Ammon's horn (tissue), 1 donor: ENCODE data around the gene PTPRA.
"Not testable (repeated sequence)": the region's sequence is repeated elsewhere in the genome, so short reads cannot be mapped to it uniquely, and the experiment has no call there.

Experiments
- DNase-seq: peaks from one replicate; pipeline ENCODE4 v3.0.0-alpha.2; 2016; ENCODE audit warnings: low spot score

Gene PTPRA

DNA sequence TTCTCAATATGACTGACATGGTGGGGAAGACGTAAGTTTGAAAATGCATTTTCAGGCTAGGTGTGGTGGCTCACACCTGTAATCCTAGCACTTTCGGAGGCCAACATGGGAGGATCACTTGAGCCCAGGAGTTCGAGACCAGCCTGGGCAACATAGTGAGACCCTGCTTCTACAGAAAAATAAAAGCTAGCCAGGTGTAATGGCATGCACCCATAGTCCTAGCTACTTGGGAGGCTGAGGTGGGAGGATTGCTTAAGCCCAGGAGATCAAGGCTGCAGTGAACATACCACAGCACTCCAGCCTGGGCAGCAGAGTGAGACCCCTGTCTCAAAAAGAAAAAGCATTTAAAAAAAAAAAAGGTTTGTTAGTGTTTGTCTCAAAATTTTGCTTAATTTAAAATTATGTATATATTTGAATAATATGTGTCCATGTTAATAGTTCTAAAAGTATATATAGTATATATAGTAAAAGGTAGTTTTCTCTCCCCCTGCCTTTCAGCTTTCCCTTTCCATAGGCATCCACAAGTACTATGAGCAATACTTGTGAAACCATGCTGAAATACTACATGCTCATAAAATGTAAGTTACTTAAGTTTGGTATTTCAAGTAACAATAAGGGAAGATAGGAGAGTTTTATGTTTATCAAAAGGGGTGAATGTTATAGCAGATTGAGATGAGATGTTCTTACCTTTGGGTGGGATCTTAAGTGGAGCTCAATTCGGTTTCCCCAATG lies 15.1 kb downstream of the PTPRA start:
- no peak for DNase-seq

- DNase-seq: no peak
These were observed 15.9 kb downstream of the PTPRA start for GRCh38 chr20:2889209-2889608.

DNA sequence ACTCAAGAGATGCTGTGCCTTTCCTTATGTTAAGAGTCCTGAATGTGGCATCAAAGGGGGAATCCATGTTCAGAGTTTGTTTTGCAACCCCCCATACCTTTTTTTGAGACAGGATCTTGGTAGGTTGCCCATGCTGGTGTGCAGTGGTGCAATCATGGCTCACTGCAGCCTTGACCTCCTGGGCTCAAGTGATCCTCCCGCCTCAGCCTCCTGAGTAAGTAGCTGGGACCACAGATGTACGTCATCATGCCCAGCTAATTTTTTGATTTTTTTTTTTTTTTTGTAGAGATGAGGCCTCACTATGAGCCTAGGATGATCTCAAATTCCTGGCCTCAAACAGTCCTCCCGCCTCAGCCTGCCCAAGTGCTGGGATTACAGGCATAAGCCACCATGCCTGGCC lies 16.5 kb downstream of the PTPRA start:
- DNase-seq: no peak

- DNase-seq: no peak
These were observed 17.5 kb downstream of the PTPRA start for GRCh38 chr20:2890742-2891141.

- DNase-seq: no peak
These were observed 18.1 kb downstream of the PTPRA start for GRCh38 chr20:2891343-2891742.

GRCh38 chr20:2892376-2892775 lies 19.1 kb downstream of the PTPRA start:
- no peak for DNase-seq

DNA sequence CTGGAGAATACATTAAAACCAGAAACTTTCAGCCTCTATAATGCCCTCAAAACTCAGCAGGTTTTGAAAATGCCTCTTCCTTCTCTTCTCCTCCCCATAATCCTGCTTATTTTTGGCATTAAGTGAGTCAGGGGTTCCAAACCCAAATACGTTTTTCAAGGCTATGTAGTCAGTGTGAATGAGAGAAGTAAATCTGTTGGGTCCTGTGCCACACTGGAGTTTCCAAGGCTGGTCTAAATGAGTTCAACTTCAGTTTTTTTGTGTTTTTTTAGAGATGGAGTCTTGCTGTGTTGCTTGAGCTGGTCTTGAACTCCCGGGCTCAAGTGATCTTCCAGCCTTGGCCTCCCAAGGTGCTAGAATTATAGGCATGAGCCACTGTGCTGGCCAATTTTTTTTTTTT lies 20.9 kb downstream of the PTPRA start:
- no peak for DNase-seq

DNA sequence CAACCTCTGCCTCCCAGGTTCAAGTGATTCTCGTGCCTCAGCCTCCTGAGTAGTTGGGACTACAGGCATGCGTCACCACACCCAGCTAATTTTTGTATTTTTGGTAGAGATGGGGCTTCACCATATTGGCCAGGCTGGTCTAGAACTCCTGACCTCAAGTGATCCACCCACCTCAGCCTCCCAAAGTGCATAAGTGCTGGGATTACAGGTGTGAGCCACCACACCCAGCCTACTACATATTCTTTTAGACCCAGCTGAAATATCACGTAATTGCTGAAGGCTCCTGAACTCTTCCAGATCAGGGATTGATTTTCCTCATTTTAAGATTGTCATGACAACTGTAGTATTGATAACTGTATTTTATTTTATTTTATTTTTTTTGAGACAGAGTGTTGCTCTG lies 21.9 kb downstream of the PTPRA start:
- not testable (repeated sequence) for DNase-seq

- no peak for DNase-seq
These were observed 26.0 kb downstream of the PTPRA start for GRCh38 chr20:2899243-2899642.

DNA sequence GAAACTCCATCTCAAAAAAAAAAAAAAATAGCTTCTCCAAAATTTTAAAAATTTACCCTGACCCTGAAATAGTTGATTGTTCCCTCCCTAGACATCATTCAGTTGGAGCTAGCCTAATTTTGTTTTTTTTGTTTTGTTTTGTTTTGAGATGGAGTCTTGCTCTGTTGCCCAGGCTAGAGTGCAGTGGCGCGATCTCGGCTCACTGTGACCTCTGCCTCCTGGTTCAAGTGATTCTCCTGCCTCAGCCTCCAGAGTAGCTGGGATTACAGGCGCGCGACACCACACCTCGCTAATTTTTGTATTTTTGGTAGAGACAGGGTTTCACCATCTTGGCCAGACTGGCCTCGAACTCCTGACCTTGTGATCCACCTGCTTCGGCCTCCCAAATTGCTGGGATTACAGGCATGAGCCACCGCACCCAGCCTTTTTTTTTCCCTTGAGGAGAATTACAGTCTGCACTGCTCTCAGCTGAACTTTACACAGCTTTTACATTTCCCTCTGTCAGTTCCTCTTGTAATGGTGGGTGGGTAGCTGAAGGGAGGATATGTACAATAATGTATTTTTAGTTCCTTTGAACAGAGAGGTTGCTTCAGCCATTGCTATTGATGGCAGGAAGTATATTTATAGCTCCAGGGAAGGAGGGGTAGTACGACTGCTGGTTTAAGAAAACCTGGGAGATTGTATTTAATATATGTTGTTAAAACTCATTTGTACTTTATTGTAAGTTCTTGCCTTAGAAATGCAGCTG lies 27.7 kb downstream of the PTPRA start:
- DNase-seq: no peak

GRCh38 chr20:2902291-2902690 lies 29.0 kb downstream of the PTPRA start:
- peak; percentile 49 for DNase-seq

DNA sequence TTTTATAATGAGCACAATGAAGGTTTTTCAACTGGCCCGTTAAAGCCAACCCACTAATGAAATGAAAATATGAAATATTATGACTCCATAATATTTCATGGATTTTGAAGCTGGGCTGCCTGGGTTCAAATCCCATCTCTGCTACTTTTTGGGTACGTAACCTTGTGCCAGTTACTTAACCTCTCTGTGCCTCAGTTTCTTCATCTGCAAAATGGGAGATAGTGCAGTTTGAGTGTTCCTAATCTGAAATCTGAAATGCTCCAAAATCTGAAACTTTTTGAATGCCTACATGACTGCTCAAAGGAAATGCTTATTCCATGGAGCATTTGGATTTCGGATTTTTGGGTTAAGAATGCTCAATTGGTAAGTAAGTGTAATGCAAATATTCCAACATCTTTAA lies 29.5 kb downstream of the PTPRA start:
- no peak for DNase-seq

DNA sequence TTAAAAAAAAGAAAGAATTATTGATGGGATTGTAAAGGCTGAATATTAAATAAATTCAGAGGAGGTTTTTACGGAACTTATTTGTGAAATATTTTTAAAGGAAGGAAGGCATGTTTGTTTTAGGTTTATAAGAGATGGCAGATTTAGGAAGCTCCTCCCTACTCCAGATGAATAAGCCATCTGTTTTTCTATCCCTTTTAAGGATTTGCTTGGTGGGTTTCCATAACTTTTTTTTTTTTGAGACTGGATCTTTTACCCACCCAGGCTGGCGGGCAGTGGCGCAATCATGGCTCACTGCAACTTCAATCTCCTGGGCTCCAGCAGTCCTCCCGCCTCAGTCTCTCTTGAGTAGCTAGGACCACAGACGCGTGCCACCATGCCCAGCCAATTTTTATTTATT lies 30.4 kb downstream of the PTPRA start:
- DNase-seq: no peak

DNA sequence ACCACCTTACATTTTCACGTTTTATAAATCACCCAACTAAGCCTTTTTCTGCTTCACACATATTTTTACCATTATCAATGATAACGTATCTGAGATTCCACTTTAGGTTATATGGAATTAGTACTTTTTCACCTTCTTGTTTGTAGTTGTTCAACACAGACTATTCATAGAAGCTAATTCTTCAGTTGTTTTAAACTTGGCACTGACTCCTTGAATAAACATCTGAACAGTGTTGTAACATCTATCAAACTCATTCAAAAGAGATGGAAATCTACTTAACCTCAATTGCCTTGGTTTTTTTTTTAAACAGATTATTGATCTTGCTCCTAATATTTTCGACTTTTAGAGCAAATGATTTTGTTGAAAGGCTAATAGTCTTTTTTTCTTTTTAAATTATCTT lies 34.2 kb downstream of the PTPRA start:
- DNase-seq: no peak

DNA sequence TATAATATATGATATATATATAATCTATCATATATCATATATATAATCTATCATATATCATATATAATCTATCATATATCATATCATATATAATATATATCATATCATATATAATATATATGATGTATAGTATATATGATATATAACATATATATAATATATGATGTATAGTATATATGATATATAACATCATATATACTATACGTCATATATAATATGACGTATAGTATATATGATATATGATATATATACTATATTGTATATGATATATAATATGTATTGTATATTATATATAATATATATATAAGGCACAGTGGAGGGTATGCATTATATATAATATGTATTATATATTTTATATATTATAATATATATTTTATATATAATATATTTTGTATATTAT lies 36.7 kb downstream of the PTPRA start:
- DNase-seq: no peak

DNA sequence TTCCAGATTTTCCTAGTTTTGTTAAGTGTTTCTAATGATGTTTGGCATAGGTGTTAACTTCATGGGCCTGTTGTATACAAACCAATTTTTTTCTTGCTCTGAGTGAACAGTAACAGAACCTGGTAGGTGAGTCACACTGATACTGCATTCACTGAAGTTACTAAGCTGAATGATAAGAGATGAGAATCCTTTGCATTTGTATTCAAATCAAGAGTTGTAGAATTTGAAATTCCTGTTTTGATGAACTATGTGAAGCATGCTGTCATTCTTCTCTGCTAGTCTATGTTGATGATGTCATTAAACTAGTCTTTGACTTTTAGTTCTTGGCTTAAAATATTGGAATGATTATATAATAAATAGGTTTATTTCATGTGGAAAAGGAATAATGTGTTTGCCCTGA lies 37.9 kb downstream of the PTPRA start:
- DNase-seq: no peak

DNA sequence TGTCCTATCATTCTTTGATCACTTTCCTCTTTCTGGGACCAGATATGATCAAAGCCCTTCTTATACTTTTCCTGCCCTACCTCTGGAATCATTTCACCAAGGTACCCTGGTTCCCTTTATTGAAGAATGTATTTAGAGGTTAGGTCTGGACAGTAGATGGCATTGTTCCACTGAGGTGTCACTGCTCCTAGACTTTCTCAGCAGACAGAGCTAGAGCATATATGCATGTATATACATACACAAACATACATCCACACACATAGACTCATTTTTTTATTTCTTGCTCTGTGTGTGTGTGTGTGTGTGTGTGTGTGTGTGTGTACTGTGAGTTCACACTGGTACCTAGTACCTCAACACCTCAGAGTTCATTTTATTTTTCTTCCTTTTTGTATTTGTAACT lies 40.9 kb downstream of the PTPRA start:
- DNase-seq: peak; percentile 27

DNA sequence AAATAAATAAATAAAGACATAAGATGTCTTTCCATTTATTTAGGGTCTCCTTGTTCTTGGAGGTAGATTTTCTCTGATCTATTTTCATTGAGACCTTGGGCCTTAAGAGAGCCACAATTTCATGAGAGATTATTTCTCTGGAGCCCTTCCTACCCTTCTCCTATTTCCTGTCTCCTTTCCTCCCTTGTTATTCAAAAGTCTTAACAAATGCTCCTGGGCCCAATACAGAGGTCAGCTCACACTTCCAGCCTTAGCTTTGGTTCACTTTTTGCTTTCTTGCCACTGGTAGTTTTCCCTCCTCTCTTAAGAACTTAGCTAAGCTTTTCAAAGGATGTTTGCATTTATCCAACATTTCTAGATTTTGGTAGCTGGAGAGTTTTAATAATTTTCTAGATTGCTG lies 44.0 kb downstream of the PTPRA start:
- DNase-seq: no peak

GRCh38 chr20:2918096-2919049 lies 45.1 kb downstream of the PTPRA start:
- no peak for DNase-seq

- DNase-seq: no peak
These were observed 46.4 kb downstream of the PTPRA start for GRCh38 chr20:2919518-2920245.

- no peak for DNase-seq
These were observed 47.2 kb downstream of the PTPRA start for GRCh38 chr20:2920473-2920872.

- DNase-seq: no peak
These were observed 48.2 kb downstream of the PTPRA start for GRCh38 chr20:2921506-2921905.
